B cell (primary cell): Measurements from ENCODE around the gene CLN6. TPM values are rescaled to one million over a fixed set of nuclear protein-coding genes. Genes with fewer than 3 reads are reported as not detected.

Experiments used
- ATAC-seq: fragments of 200-7000 bp; cut with Tn5 transposase; one replicate; pipeline ENCODE4 v1.10.0; 2021; ENCODE audit warnings: low read depth, mild to moderate bottlenecking, moderate number of reproducible peaks, moderate library complexity
- CTCF ChIA-PET: fragments of 350-600 bp; sonication (Branson Sonifier 250); formaldehyde crosslinking; loops from one replicate; lab custom pipeline; 2021; ENCODE audit warnings: antibody characterized with exemption, inconsistent platforms; lab: Charles Lee
- POLR2A ChIA-PET: fragments of 350-600 bp; sonication (Branson Sonifier 250); formaldehyde crosslinking; loops from one replicate; lab custom pipeline; 2021; ENCODE audit warnings: antibody characterized with exemption; lab: Charles Lee
- DNase-seq: peaks from one replicate; pipeline ENCODE4 v3.0.0; 2013
- H2AFZ ChIP-seq: 2 replicates; pipeline ENCODE4 v1.6.1; 2012; ENCODE audit warnings: mild to moderate bottlenecking, low read depth, low read length; ENCODE audit not compliant: insufficient read depth, poor library complexity, severe bottlenecking
- H3K27ac ChIP-seq, 2 donors: 1 replicate in 1 of 2; 2 replicates in 1 of 2; pipeline ENCODE4 v1.5.1; 2012 to 2013; ENCODE audit warnings: low read length in 2 of 2, mild to moderate bottlenecking in 2 of 2, moderate library complexity in 1 of 2
- H3K27me3 ChIP-seq, 4 experiments: fragments of 200-600 bp in 1 of 4; sonication (generic) in 1 of 4; replicated peaks in 1 of 4; 1 replicate in 2 of 4; 2 replicates in 2 of 4; pipeline versions ENCODE4 v1.6.1 to v1.7.0; 2013 to 2016; ENCODE audit warnings: low read length in 3 of 4, mild to moderate bottlenecking in 2 of 4, mixed read lengths in 1 of 4, moderate library complexity in 1 of 4; ENCODE audit not compliant: insufficient read depth in 4 of 4, control insufficient read depth in 3 of 4; ENCODE audit errors: control extremely low read depth in 1 of 4
- H3K36me3 ChIP-seq, 2 experiments: replicated peaks in 1 of 2; 1 replicate in 1 of 2; 2 replicates in 1 of 2; pipeline versions ENCODE4 v1.6.1 to v1.7.1; 2013; ENCODE audit warnings: low read length in 1 of 2; ENCODE audit not compliant: insufficient read depth in 2 of 2, control insufficient read depth in 1 of 2; ENCODE audit errors: control extremely low read depth in 1 of 2, extremely low read depth in 1 of 2
- H3K4me1 ChIP-seq, 2 donors: fragments of 200-600 bp in 1 of 2; sonication (generic) in 1 of 2; 1 replicate in 1 of 2; 2 replicates in 1 of 2; pipeline versions ENCODE4 v1.5.1 to v1.6.1; 2013 to 2017; ENCODE audit warnings: low read length in 2 of 2; ENCODE audit not compliant: control insufficient read depth in 2 of 2, insufficient read depth in 2 of 2
- H3K4me2 ChIP-seq: replicated peaks from 2 replicates; pipeline ENCODE3; 2012; ENCODE audit warnings: mild to moderate bottlenecking, low read depth, low read length; ENCODE audit not compliant: poor library complexity, severe bottlenecking
- H3K4me3 ChIP-seq, 5 experiments: fragments of 200-600 bp in 1 of 5; sonication (generic) in 1 of 5; 1 replicate in 3 of 5; 2 replicates in 2 of 5; pipeline versions ENCODE4 v1.5.1 to v1.7.0; 2011 to 2016; ENCODE audit warnings: low read length in 4 of 5, mild to moderate bottlenecking in 4 of 5, low read depth in 2 of 5, control low read depth in 1 of 5, moderate library complexity in 1 of 5; ENCODE audit not compliant: insufficient read depth in 1 of 5; ENCODE audit errors: control extremely low read depth in 1 of 5, extremely low read depth in 1 of 5
- H3K79me2 ChIP-seq: fragments of 200-600 bp; sonication (generic); one replicate; pipeline ENCODE4 v1.6.0; 2016; ENCODE audit warnings: low read length; ENCODE audit not compliant: control insufficient read depth, insufficient read depth
- H3K9ac ChIP-seq: fragments of 200-600 bp; sonication (generic); 2 replicates; pipeline ENCODE4 v1.6.1; 2017; ENCODE audit warnings: mild to moderate bottlenecking, low read length, moderate library complexity
- H3K9me3 ChIP-seq, 3 donors: one replicate each; pipeline versions ENCODE4 v1.6.1 to v1.7.1; 2013; ENCODE audit warnings: low read length in 2 of 3; ENCODE audit not compliant: control insufficient read depth in 2 of 3, insufficient read depth in 1 of 3; ENCODE audit errors: control extremely low read depth in 1 of 3
- H4K20me1 ChIP-seq: 2 replicates; pipeline ENCODE4 v1.6.0; 2012; ENCODE audit warnings: mild to moderate bottlenecking, low read length; ENCODE audit not compliant: insufficient read depth, control insufficient read depth, poor library complexity, severe bottlenecking
- H3K27ac Mint-ChIP-seq: one replicate; pipeline ENCODE4 v1.8.0; 2021; ENCODE audit warnings: mixed read lengths
- H3K27me3 Mint-ChIP-seq: one replicate; pipeline ENCODE4 v1.8.0; 2021; ENCODE audit warnings: mixed read lengths
- H3K4me1 Mint-ChIP-seq: one replicate; pipeline ENCODE4 v1.8.0; 2021; ENCODE audit warnings: mixed read lengths
- H3K4me3 Mint-ChIP-seq: one replicate; pipeline ENCODE4 v1.8.0; 2021; ENCODE audit warnings: mixed read lengths
- H3K9me3 Mint-ChIP-seq: one replicate; pipeline ENCODE4 v1.8.0; 2022; ENCODE audit warnings: mixed read lengths; ENCODE audit not compliant: insufficient read depth
- EZH2 ChIP-seq: IDR thresholded peaks from 2 replicates; pipeline ENCODE4 v1.6.1; 2012; ENCODE audit warnings: borderline replicate concordance, low read depth, mild to moderate bottlenecking, moderate library complexity, low read length; ENCODE audit not compliant: insufficient read depth, poor library complexity, severe bottlenecking
- WGBS: methylation state at CpG from one replicate; pipeline ENCODE4 v1.1.5; 2013; ENCODE audit warnings: missing lambda C conversion rate; ENCODE audit not compliant: insufficient coverage; 5-methylcytosine and 5-hydroxymethylcytosine counted together
- intact Hi-C: fragments of 100-400 bp; cut with micrococcal nuclease; formaldehyde crosslinking; loops from one replicate; pipeline ENCODE4 v1.10.0; 2022
- polyA plus RNA-seq: library from polyadenylated mRNA; depleted of rRNA; stranded (reverse); fragments of >200 nt; gene quantifications from 2 replicates; pipeline ENCODE4 v1.2.3, GENCODE V29; 2012
- total RNA-seq, 2 donors: library from RNA; stranded (reverse); fragments of 120-200 nt in 1 of 2; gene quantifications; 1 replicate in 1 of 2; 2 replicates in 1 of 2; pipeline versions ENCODE4 v1.2.3 to v1.2.4, GENCODE V29; 2013 to 2022
- TF ChIP-seq, protein P1 (sequence below): fragments of 200-600 bp; IDR thresholded peaks from one replicate; pipeline ENCODE4 v1.8.0; 2022; ENCODE audit warnings: antibody characterized with exemption, mild to moderate bottlenecking

The CLN6 gene
- total and polyA plus RNA-seq, 2 donors (not counting 1 experiment from before 2014, with no cell fraction given): 22.8 TPM

- no peak overlapping the region for H3K4me3 Mint-ChIP-seq
- no peaks in the 10 kb centered on the region for H3K4me1 ChIP-seq
- H3K4me1 Mint-ChIP-seq: peaks cover 6% of the 10 kb centered on the region
- H3K79me2 ChIP-seq: no peaks in the 10 kb centered on the region
- ATAC-seq: no peak
- ChIA-PET CTCF (no interaction called here), POLR2A (no interaction called here)
- H3K36me3 ChIP-seq: peaks cover 15 to 55% of the 10 kb centered on the region in 2 experiments
- H4K20me1 ChIP-seq: no peaks in the 10 kb centered on the region
- no peak overlapping the region for H3K27ac Mint-ChIP-seq
- no peak for TF ChIP-seq EZH2
- TF ChIP-seq, protein P1, sequence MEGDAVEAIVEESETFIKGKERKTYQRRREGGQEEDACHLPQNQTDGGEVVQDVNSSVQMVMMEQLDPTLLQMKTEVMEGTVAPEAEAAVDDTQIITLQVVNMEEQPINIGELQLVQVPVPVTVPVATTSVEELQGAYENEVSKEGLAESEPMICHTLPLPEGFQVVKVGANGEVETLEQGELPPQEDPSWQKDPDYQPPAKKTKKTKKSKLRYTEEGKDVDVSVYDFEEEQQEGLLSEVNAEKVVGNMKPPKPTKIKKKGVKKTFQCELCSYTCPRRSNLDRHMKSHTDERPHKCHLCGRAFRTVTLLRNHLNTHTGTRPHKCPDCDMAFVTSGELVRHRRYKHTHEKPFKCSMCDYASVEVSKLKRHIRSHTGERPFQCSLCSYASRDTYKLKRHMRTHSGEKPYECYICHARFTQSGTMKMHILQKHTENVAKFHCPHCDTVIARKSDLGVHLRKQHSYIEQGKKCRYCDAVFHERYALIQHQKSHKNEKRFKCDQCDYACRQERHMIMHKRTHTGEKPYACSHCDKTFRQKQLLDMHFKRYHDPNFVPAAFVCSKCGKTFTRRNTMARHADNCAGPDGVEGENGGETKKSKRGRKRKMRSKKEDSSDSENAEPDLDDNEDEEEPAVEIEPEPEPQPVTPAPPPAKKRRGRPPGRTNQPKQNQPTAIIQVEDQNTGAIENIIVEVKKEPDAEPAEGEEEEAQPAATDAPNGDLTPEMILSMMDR: no peak
- H3K27me3 ChIP-seq: no peaks in the 10 kb centered on the region
- H3K4me3 ChIP-seq: no peak overlapping the region
- DNase-seq: no peak
- H3K9ac ChIP-seq: no peak overlapping the region
- intact Hi-C loops: no loop called here
- H3K9me3 Mint-ChIP-seq: no peaks in the 10 kb centered on the region
- H3K4me2 ChIP-seq: no peak overlapping the region
- WGBS: 100% methylated on average over 1 of the region's 4 CpGs
- no peaks in the 10 kb centered on the region for H3K27me3 Mint-ChIP-seq
- no peak overlapping the region for H2AFZ ChIP-seq
- H3K27ac ChIP-seq: no peak overlapping the region
- no peaks in the 10 kb centered on the region for H3K9me3 ChIP-seq
Observed at GRCh38 chr15:68190048-68190447, 39.5 kb downstream of the CLN6 start.

GRCh38 chr15:68188647-68189046 lies 40.9 kb downstream of the CLN6 start:
- Mint-ChIP-seq H3K27me3 (no peaks in the 10 kb centered on the region), H3K4me1 (peaks cover 6% of the 10 kb centered on the region), H3K4me3 (no peak overlapping the region), H3K27ac (no peak overlapping the region), H3K9me3 (no peaks in the 10 kb centered on the region)
- Histone ChIP-seq H3K79me2 (no peaks in the 10 kb centered on the region), H3K9ac (no peak overlapping the region), H3K9me3 (no peaks in the 10 kb centered on the region), H3K36me3 (peaks cover 15 to 69% of the 10 kb centered on the region in 2 experiments), H3K4me3 (no peak overlapping the region), H3K4me1 (no peaks in the 10 kb centered on the region), H3K27ac (no peak overlapping the region), H2AFZ (no peak overlapping the region), H3K27me3 (no peaks in the 10 kb centered on the region), H3K4me2 (no peak overlapping the region), H4K20me1 (no peaks in the 10 kb centered on the region)
- intact Hi-C loops: no loop called here
- no CpG with 5 or more reads among the region's 2 CpGs for WGBS
- DNase-seq: no peak
- TF ChIP-seq, protein P1: no peak
- no peak for TF ChIP-seq EZH2
- ChIA-PET POLR2A (no interaction called here), CTCF (no interaction called here)
- ATAC-seq: no peak
